GM12878 (cell line): ENCODE data around the gene ZNF782. TPM values are rescaled to one million over a fixed set of nuclear protein-coding genes. Genes with fewer than 3 reads are reported as not detected.

Experiments
- ASH2L ChIP-seq: fragments of 300-600, 200-600 bp; sonication (generic); IDR thresholded peaks from 2 replicates; pipeline ENCODE4 v1.6.1; 2017; ENCODE audit warnings: low read depth, mild to moderate bottlenecking, borderline replicate concordance
- CHD4 ChIP-seq: fragments of 200-600 bp; sonication (generic); IDR thresholded peaks from 2 replicates; pipeline ENCODE4 v1.6.1; 2016; ENCODE audit warnings: mild to moderate bottlenecking
- CREM ChIP-seq: IDR thresholded peaks from 2 replicates; pipeline ENCODE4 v1.6.1; 2014; ENCODE audit warnings: antibody characterized with exemption, low read depth
- FOXM1 ChIP-seq: IDR thresholded peaks from 2 replicates; pipeline ENCODE4 v1.6.1; 2012; ENCODE audit warnings: low read depth, mild to moderate bottlenecking, inconsistent platforms, low read length, moderate library complexity
- IRF4 ChIP-seq: IDR thresholded peaks from 2 replicates; pipeline ENCODE4 v1.6.1; 2011; ENCODE audit warnings: low read depth, low read length
- JUND ChIP-seq: IDR thresholded peaks from 2 replicates; pipeline ENCODE4 v1.6.1; 2012; ENCODE audit warnings: low read depth, mild to moderate bottlenecking, low read length, improper control_type of control experiment, moderate library complexity
- MEF2A ChIP-seq: IDR thresholded peaks from 2 replicates; pipeline ENCODE4 v1.6.1; 2011; ENCODE audit warnings: low read depth, mild to moderate bottlenecking, low read length, moderate library complexity; ENCODE audit not compliant: insufficient read depth
- NR2C2 ChIP-seq: IDR thresholded peaks from 2 replicates; pipeline ENCODE4 v1.6.1; 2011; ENCODE audit warnings: borderline replicate concordance, low read depth; ENCODE audit not compliant: control insufficient read depth, insufficient read length
- NRF1 ChIP-seq: conservative IDR thresholded peaks from 2 replicates; pipeline ENCODE4 v1.6.1; 2011; ENCODE audit warnings: mild to moderate bottlenecking, low read depth, low read length, improper control_type of control experiment
- POU2F2 ChIP-seq: IDR thresholded peaks from 3 replicates; pipeline ENCODE4 v1.6.1; 2011; ENCODE audit warnings: low read depth, mild to moderate bottlenecking, low read length, borderline replicate concordance
- RFX5 ChIP-seq: IDR thresholded peaks from 2 replicates; pipeline ENCODE4 v1.6.1; 2011; ENCODE audit warnings: low read depth, low read length, improper control_type of control experiment
- SRF ChIP-seq, 2 experiments: IDR thresholded peaks; 2 replicates each; pipeline ENCODE4 v1.6.1; 2011; ENCODE audit warnings: low read depth in 2 of 2, low read length in 2 of 2, mild to moderate bottlenecking in 1 of 2, moderate library complexity in 1 of 2
- TCF7 ChIP-seq: IDR thresholded peaks from 2 replicates; pipeline ENCODE4 v1.6.1; 2014; ENCODE audit warnings: antibody characterized with exemption, borderline replicate concordance
- WRNIP1 ChIP-seq: IDR thresholded peaks from 2 replicates; pipeline ENCODE4 v1.6.1; 2011; ENCODE audit warnings: low read depth, low read length, improper control_type of control experiment, borderline replicate concordance
- ZNF217 ChIP-seq: fragments of 450-650 bp; IDR thresholded peaks from 2 replicates; pipeline ENCODE4 v1.6.1; 2017; ENCODE audit warnings: antibody characterized with exemption, mild to moderate bottlenecking
- ZNF384 ChIP-seq: IDR thresholded peaks from 2 replicates; pipeline ENCODE4 v1.6.1; 2012; ENCODE audit warnings: low read depth, mild to moderate bottlenecking, low read length, improper control_type of control experiment, borderline replicate concordance
- polyA plus RNA-seq, 11 experiments: library from polyadenylated mRNA; depleted of rRNA in 4 of 11; unstranded in 6 of 11; stranded (reverse) in 5 of 11; fragments of >200 nt; fragmentation: Nextera tagmentation in 4 of 11; fragmentation: Illumina TruSeq in 1 of 11; extraction: Ambion mirVana in 4 of 11; extraction: Trizol in 1 of 11; gene quantifications; 1 replicate in 1 of 11; 2 replicates in 10 of 11; pipeline versions ENCODE4 v1.2.1 to v1.2.3, GENCODE V29; 2011 to 2016; ENCODE audit warnings: inconsistent platforms in 2 of 11, missing spikeins in 2 of 11, low read depth in 1 of 11
- total RNA-seq, 4 experiments: library from RNA; depleted of rRNA in 3 of 4; stranded (reverse); fragments of >200 nt in 3 of 4; fragmentation: Illumina TruSeq in 1 of 4; extraction: Trizol in 1 of 4; gene quantifications; 2 replicates each; pipeline versions ENCODE4 v1.2.1 to v1.2.3, GENCODE V29; 2013 to 2021
- TF ChIP-seq, protein P1 (sequence below): fragments of 450-650 bp; formaldehyde crosslinking; IDR thresholded peaks from 2 replicates; pipeline ENCODE4 v1.4.0; 2020; ENCODE audit warnings: mild to moderate bottlenecking, moderate library complexity
- TF ChIP-seq, protein P2 (sequence below): fragments of 450-650 bp; IDR thresholded peaks from 2 replicates; pipeline ENCODE4 v1.6.1; 2017; ENCODE audit warnings: mild to moderate bottlenecking, moderate library complexity
- TF ChIP-seq, protein P3 (sequence below): IDR thresholded peaks from 2 replicates; pipeline ENCODE4 v1.6.1; 2012; ENCODE audit warnings: low read depth, low read length, improper control_type of control experiment
- TF ChIP-seq, protein P4 (sequence below): fragments of 450-650 bp; conservative IDR thresholded peaks from 2 replicates; pipeline ENCODE4 v1.6.1; 2017; ENCODE audit warnings: mild to moderate bottlenecking, moderate library complexity

Gene ZNF782
- total and polyA plus RNA-seq, 10 of the 15 experiments (the other 5 are each of a cell fraction or from before 2014, with no cell fraction given): 0.55 to 7.8 (median 4.5) TPM

DNA sequence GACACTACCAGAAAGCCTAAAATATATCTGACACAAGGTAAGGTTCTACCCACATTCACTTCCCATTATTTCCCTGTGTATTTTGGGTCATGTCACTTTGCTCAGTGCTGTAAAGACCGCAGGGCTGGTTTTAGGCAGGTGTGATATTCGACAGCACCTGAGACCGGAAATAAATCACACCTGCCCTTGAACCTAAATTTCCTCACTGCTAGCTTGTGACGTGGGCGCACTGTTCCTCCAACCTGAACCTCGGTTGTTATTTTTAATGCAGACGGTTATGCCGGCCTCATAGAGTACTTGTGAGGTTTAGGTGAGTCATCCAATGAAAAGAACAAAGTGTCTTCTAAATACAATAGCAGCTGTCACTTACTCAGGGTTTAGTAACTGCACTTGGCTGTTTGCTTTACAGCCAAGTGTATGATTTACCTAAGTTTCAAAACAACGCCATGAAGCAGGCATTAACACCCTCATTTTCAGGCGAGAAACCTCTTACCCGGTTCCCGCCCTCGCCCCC is 20.7 kb upstream of the ZNF782 start (continued):
- TF ChIP-seq, protein P1, sequence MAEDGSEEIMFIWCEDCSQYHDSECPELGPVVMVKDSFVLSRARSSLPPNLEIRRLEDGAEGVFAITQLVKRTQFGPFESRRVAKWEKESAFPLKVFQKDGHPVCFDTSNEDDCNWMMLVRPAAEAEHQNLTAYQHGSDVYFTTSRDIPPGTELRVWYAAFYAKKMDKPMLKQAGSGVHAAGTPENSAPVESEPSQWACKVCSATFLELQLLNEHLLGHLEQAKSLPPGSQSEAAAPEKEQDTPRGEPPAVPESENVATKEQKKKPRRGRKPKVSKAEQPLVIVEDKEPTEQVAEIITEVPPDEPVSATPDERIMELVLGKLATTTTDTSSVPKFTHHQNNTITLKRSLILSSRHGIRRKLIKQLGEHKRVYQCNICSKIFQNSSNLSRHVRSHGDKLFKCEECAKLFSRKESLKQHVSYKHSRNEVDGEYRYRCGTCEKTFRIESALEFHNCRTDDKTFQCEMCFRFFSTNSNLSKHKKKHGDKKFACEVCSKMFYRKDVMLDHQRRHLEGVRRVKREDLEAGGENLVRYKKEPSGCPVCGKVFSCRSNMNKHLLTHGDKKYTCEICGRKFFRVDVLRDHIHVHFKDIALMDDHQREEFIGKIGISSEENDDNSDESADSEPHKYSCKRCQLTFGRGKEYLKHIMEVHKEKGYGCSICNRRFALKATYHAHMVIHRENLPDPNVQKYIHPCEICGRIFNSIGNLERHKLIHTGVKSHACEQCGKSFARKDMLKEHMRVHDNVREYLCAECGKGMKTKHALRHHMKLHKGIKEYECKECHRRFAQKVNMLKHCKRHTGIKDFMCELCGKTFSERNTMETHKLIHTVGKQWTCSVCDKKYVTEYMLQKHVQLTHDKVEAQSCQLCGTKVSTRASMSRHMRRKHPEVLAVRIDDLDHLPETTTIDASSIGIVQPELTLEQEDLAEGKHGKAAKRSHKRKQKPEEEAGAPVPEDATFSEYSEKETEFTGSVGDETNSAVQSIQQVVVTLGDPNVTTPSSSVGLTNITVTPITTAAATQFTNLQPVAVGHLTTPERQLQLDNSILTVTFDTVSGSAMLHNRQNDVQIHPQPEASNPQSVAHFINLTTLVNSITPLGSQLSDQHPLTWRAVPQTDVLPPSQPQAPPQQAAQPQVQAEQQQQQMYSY: no peak
- TF ChIP-seq RFX5: no peak
- TF ChIP-seq ZNF217: 0 out of 2 replicates have a peak, but pooled peaks have one; percentile 59
- TF ChIP-seq, protein P2, sequence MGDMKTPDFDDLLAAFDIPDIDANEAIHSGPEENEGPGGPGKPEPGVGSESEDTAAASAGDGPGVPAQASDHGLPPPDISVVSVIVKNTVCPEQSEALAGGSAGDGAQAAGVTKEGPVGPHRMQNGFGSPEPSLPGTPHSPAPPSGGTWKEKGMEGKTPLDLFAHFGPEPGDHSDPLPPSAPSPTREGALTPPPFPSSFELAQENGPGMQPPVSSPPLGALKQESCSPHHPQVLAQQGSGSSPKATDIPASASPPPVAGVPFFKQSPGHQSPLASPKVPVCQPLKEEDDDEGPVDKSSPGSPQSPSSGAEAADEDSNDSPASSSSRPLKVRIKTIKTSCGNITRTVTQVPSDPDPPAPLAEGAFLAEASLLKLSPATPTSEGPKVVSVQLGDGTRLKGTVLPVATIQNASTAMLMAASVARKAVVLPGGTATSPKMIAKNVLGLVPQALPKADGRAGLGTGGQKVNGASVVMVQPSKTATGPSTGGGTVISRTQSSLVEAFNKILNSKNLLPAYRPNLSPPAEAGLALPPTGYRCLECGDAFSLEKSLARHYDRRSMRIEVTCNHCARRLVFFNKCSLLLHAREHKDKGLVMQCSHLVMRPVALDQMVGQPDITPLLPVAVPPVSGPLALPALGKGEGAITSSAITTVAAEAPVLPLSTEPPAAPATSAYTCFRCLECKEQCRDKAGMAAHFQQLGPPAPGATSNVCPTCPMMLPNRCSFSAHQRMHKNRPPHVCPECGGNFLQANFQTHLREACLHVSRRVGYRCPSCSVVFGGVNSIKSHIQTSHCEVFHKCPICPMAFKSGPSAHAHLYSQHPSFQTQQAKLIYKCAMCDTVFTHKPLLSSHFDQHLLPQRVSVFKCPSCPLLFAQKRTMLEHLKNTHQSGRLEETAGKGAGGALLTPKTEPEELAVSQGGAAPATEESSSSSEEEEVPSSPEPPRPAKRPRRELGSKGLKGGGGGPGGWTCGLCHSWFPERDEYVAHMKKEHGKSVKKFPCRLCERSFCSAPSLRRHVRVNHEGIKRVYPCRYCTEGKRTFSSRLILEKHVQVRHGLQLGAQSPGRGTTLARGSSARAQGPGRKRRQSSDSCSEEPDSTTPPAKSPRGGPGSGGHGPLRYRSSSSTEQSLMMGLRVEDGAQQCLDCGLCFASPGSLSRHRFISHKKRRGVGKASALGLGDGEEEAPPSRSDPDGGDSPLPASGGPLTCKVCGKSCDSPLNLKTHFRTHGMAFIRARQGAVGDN: no peak
- 0 out of 2 replicates have a peak, but pooled peaks have one; percentile 16 for TF ChIP-seq WRNIP1
- peak; percentile 54; the same call in 2 of the 3 replicates for TF ChIP-seq POU2F2
- TF ChIP-seq, protein P3, sequence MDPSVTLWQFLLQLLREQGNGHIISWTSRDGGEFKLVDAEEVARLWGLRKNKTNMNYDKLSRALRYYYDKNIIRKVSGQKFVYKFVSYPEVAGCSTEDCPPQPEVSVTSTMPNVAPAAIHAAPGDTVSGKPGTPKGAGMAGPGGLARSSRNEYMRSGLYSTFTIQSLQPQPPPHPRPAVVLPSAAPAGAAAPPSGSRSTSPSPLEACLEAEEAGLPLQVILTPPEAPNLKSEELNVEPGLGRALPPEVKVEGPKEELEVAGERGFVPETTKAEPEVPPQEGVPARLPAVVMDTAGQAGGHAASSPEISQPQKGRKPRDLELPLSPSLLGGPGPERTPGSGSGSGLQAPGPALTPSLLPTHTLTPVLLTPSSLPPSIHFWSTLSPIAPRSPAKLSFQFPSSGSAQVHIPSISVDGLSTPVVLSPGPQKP: no peak
- TF ChIP-seq, protein P4, sequence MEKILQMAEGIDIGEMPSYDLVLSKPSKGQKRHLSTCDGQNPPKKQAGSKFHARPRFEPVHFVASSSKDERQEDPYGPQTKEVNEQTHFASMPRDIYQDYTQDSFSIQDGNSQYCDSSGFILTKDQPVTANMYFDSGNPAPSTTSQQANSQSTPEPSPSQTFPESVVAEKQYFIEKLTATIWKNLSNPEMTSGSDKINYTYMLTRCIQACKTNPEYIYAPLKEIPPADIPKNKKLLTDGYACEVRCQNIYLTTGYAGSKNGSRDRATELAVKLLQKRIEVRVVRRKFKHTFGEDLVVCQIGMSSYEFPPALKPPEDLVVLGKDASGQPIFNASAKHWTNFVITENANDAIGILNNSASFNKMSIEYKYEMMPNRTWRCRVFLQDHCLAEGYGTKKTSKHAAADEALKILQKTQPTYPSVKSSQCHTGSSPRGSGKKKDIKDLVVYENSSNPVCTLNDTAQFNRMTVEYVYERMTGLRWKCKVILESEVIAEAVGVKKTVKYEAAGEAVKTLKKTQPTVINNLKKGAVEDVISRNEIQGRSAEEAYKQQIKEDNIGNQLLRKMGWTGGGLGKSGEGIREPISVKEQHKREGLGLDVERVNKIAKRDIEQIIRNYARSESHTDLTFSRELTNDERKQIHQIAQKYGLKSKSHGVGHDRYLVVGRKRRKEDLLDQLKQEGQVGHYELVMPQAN: no peak
- no peak for TF ChIP-seq ZNF384
- TF ChIP-seq TCF7: peak; percentile 80
- no peak for TF ChIP-seq IRF4
- no peak for TF ChIP-seq CHD4
- TF ChIP-seq NRF1: no peak
- TF ChIP-seq NR2C2: no peak
- no peak for TF ChIP-seq SRF (IDR thresholded peaks at IDR 0.05; ENCODE audit: low read depth in 2 of 2, low read length in 2 of 2)
- TF ChIP-seq ASH2L: no peak
- TF ChIP-seq JUND: peak; percentile 68; the same call in 1 of the 2 replicates
- TF ChIP-seq MEF2A: peak; percentile 76; the same call in 1 of the 2 replicates
- TF ChIP-seq CREM: peak; percentile 93
- peak; percentile 67; the same call in 1 of the 2 replicates for TF ChIP-seq FOXM1
